PC-3 (cell line): ENCODE data around the gene SHOX.

Experiments used
- EZH2 ChIP-seq: fragments of 300-600 bp; sonication (generic); IDR thresholded peaks from one replicate; pipeline ENCODE4 v1.6.1; 2017; ENCODE audit warnings: antibody characterized with exemption, mild to moderate bottlenecking, low read length; ENCODE audit not compliant: unreplicated experiment
- EZH2phosphoT487 ChIP-seq: fragments of 300-600 bp; sonication (generic); IDR thresholded peaks from 2 replicates; pipeline ENCODE4 v1.6.1; 2018; ENCODE audit warnings: mild to moderate bottlenecking, antibody characterized with exemption, low read length, borderline replicate concordance
- TF ChIP-seq, protein P1 (sequence below): fragments of 300-600 bp; sonication (generic); conservative IDR thresholded peaks from 2 replicates; pipeline ENCODE4 v1.5.1; 2017; ENCODE audit warnings: antibody characterized with exemption, low read depth, mild to moderate bottlenecking, low read length

GRCh38 chrX:679291-679979 lies 48.8 kb downstream of the SHOX start:
- TF ChIP-seq, protein P1, sequence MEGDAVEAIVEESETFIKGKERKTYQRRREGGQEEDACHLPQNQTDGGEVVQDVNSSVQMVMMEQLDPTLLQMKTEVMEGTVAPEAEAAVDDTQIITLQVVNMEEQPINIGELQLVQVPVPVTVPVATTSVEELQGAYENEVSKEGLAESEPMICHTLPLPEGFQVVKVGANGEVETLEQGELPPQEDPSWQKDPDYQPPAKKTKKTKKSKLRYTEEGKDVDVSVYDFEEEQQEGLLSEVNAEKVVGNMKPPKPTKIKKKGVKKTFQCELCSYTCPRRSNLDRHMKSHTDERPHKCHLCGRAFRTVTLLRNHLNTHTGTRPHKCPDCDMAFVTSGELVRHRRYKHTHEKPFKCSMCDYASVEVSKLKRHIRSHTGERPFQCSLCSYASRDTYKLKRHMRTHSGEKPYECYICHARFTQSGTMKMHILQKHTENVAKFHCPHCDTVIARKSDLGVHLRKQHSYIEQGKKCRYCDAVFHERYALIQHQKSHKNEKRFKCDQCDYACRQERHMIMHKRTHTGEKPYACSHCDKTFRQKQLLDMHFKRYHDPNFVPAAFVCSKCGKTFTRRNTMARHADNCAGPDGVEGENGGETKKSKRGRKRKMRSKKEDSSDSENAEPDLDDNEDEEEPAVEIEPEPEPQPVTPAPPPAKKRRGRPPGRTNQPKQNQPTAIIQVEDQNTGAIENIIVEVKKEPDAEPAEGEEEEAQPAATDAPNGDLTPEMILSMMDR: no peak
- no peak for TF ChIP-seq EZH2phosphoT487
- TF ChIP-seq EZH2: no peak
